Inflammatory macrophage treated with lipopolysaccharide for 4 hours (primary cell): ENCODE measurements around the gene NNMT.
A peak's percentile ranks its signal among the peaks of the same experiment; 100 is the strongest.

Source experiments
- DNase-seq: peaks from one replicate; pipeline ENCODE4 v3.0.0-alpha.2; 2020

The NNMT gene

GRCh38 chr11:114263513-114264170, 32.6 kb upstream of the NNMT start:
- no peak for DNase-seq

- no peak for DNase-seq
These were observed 31.8 kb upstream of the NNMT start for GRCh38 chr11:114264381-114264780.

GRCh38 chr11:114265122-114265878, 30.9 kb upstream of the NNMT start:
- no peak for DNase-seq

GRCh38 chr11:114269498-114269897, 26.7 kb upstream of the NNMT start:
- no peak for DNase-seq

GRCh38 chr11:114270531-114271270, 25.5 kb upstream of the NNMT start:
- no peak for DNase-seq

- DNase-seq, result no peak
These were observed 24.9 kb upstream of the NNMT start for GRCh38 chr11:114271316-114271715.

- no peak for DNase-seq
These were observed 23.9 kb upstream of the NNMT start for GRCh38 chr11:114272311-114272710.

- no peak for DNase-seq
These were observed 23.1 kb upstream of the NNMT start for GRCh38 chr11:114273071-114273470.

- no peak for DNase-seq
These were observed 22.1 kb upstream of the NNMT start for GRCh38 chr11:114273890-114274635.

GRCh38 chr11:114274637-114275036, 21.6 kb upstream of the NNMT start:
- no peak for DNase-seq

GRCh38 chr11:114275280-114275679, 20.9 kb upstream of the NNMT start:
- DNase-seq, result no peak

GRCh38 chr11:114276077-114276476, 20.1 kb upstream of the NNMT start:
- no peak for DNase-seq

GRCh38 chr11:114277637-114278341, 18.4 kb upstream of the NNMT start:
- no peak for DNase-seq

GRCh38 chr11:114278342-114279065, 17.7 kb upstream of the NNMT start:
- no peak for DNase-seq

GRCh38 chr11:114279792-114280546, 16.2 kb upstream of the NNMT start:
- DNase-seq, result no peak

- peak; percentile 30 for DNase-seq
These were observed 15.5 kb upstream of the NNMT start for GRCh38 chr11:114280696-114281095.

- no peak for DNase-seq
These were observed 14.7 kb upstream of the NNMT start for GRCh38 chr11:114281388-114281956.

GRCh38 chr11:114282488-114282887, 13.7 kb upstream of the NNMT start:
- no peak for DNase-seq

- DNase-seq, result no peak
These were observed 12.8 kb upstream of the NNMT start for GRCh38 chr11:114283422-114283821.

GRCh38 chr11:114284021-114284420, 12.2 kb upstream of the NNMT start:
- DNase-seq, result no peak

GRCh38 chr11:114284914-114285313, 11.3 kb upstream of the NNMT start:
- DNase-seq, result no peak
